Stimulated activated CD8-positive, alpha-beta memory T cell treated with anti-CD3 and anti-CD28 coated beads, Interleukin-4, amount 100 ng/mL, for 48 hours (primary cell): ENCODE data around the gene ZNF630.
"Not testable (repeated sequence)": the region's sequence is repeated elsewhere in the genome, so short reads cannot be mapped to it uniquely, and the experiment has no call there.

Source experiments
- DNase-seq: peaks from one replicate; pipeline ENCODE4 v3.0.0-alpha.2; 2020

The ZNF630 gene

DNA sequence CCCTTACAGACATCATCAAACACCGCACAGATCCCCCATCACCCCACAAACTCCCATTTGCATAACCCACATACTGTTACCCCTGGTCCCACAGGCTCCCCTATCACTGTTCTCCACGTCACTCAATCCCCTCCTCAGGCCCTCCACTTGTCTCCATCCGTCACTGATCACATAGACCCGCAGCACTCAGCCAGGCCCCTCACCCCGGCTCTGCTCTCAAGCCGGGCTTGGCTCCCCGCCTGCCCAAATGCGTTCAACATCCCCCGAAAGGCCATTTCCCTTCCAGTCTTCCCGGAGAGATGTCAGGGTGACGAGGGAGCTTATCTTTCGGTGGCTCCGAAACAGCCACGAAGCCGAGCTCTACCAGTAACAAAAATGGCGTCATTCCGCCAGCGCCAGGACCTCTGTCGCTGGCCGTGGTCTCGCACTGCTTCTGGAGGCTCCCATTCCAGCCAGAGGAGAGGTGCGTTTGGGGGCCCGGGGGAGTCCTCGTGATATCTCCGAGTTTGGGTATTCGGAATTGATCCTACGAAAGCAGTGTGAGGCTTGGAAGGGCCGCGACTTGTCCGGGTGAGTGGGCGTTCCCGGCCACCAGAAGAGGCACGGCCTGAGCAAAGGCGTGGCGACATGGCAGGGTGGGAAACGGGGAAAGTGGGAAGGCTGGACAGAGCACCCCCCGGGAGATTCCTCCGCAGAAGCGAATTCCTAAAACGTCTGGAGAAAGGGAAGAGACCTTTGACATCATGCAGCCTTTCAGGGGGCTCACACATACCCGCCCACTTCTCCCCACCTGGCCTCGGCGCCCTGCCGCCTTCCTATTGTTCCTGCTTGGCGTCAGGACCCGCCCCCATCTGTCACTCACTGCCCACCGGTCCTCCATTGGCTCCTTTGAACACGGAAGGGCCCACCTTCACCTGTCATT is at the start of gene ZNF630:
ZNF630 (minus strand) TSS at position 577 of the 922 bp plus-strand sequence. CDS start 4,754 bp downstream, outside the sequence.
- DNase-seq, result peak; percentile 71

DNA sequence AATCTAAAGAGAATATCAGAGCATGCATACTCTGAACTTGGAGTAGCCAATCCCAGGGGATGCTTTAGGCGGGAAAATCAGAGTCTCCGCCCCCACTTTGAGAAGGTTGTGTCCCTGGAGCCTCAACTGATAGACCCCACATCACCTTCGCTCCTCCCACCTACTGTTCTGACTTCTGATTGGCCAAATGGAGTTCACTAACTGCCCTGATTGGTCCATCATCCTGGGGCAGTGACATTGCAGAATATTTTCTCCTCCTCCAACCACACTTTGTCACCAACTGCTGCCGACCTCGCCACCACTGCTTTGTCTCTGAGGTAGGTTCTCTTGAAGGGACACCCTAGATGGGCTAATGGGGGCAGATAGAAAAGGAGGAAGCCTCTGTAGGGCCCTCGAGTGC is 36.3 kb upstream of the ZNF630 start:
- DNase-seq, result no peak

DNA sequence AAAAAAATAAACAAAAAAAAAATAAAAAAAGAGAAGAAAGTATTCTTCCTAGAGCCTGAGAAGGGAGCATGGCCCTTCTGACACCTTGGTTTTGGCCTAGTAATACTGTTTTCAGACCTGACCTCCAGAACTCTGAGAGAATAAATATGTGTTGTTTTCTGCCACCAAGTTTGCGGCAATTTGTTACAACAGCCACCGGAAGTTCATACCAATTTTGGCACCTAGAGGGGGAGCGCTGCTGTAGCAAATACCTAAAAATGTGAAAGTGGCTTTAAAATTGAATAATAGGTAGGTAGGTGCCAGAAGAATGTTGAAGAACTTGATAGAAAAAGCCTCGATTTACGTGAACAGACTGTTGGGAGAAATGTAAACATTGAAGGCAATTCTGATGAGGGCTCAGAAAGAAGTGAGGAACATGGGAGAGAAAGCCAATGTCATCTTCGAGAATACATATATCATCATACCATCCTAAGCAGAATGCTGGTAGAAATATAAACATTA is 31.5 kb upstream of the ZNF630 start:
- no peak for DNase-seq

DNA sequence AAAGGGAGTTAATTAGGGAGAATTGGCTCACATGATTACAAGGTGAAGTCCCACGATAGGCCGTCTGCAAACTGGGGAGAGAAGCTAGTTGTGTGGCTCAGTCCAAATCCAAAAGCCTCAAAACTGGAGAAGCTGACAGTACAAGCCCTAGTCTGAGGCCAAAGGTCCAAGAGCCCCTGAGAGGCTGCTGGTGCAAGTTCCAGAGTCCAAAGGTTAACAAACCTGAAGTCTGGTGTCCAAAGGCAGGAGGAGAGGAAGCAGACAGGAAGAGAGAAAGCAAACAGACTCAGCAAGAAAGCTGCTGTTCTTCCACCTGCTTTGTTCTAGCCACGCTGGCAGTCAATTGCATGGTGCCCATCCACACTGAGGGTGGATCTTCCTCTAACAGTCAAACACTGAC is 30.0 kb upstream of the ZNF630 start:
- no peak for DNase-seq

DNA sequence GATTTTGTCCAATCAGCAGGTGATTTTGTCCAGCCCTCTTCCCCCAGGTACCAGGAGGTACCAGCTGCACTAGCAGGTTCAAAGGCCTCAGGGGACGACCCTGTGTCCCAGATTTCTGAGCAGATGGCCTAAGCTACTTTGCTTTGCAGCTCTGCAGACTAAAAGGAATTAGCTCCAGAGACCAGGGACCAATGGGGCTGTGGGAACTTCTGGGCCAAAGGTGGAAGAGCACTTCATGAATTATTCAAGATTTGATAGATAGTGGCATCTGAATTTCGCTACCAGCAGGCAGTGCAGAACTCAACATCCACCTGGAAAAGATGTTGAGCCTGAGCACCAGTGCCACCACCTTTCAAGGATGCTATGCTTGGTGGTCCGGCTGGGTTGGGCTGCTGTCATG is 21.1 kb upstream of the ZNF630 start:
- not testable (repeated sequence) for DNase-seq

DNA sequence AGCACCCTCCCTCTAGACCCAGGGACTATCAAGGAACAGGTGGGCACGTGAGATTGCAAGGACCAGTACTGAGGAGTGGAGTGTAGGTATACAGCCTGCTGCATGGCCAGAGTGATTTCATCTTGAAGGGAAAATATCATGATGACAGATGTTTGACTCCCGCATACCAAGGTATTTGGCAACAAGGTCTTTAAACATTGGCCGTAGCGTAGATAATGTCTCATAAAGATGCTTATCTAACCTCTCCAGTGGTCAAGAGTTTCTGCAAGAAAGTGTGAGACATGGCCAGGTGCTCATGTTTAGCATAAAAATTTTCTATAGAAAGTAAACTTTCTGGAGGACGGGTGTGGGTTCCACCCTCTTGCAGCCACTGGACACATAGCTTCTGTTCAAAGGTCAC is 18.7 kb upstream of the ZNF630 start:
- no peak for DNase-seq

DNA sequence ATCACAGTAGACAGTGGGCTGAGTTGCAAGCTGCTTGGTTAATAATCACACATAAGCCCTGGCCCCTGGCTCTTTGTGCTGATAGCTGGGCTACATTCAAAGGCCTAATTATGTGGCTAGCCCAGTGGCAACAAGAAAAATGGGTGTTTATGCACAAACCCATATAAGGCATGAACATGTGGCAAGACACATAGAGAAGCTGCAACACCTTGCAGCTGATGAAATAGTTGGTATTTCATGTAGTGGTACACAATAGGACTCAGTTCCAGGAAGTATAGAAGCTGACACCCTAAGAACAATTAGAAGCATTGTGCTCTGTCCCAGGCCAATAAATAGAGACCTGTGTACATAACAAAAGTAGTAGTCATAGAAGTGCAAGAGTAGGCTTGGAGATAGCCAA is 14.6 kb upstream of the ZNF630 start:
- DNase-seq, result no peak

DNA sequence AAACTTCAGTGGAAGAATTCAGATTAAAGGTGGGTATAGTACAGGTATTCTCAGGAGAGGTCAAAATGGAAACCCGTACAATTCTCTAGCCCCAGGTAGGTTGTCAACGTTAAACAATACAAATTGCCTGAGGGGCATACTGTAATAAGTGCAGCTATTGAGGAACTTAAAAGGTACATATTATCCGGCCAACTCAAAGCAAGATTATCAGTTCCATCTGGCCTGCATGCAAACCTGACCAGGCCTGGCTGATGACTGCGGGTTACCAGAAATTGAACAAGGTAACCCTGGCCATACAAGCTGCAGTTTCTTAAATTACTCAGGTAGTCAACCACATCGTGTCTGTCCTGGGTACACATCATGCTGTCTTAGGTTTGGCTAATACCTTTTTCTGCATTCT is 12.3 kb upstream of the ZNF630 start:
- no peak for DNase-seq

DNA sequence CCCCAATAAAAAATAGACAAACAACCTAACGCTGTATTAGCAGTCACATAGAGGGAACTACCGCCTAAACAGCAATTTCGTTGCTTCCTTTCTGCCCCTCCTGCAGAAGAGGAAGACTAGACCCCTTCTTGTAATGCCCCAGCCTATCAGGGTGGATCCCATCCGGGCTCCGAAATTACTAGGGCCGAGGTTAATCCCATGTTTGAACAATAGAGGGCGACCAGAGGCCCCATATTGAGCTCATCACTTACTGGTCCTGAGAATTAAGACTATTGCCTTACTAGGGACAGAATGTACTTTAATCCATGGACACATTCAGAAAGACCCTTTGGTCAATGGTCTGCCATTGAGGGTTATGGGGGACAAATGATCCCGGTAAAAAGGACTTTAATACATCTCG is 11.8 kb upstream of the ZNF630 start:
- DNase-seq, result peak; percentile 51

DNA sequence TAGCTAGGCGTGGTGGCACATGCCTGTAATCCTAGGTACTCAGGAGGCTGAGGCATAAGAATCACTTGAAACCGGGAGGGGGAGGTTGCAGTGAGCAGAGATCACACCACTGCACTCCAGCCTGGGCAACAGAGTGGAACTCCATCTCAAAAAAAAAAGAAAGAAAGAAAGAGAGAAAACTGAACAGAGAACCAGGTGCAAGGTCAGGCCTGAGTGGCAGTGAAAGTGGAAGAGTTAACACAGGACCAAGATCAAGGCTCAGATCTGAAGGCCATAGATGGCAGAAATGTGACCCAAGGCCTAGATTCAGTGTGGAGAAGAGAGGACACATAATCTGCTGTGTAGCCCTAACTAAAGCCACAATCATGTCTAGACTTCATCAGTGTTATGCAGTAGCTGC is 4.9 kb upstream of the ZNF630 start:
- DNase-seq, result no peak

DNA sequence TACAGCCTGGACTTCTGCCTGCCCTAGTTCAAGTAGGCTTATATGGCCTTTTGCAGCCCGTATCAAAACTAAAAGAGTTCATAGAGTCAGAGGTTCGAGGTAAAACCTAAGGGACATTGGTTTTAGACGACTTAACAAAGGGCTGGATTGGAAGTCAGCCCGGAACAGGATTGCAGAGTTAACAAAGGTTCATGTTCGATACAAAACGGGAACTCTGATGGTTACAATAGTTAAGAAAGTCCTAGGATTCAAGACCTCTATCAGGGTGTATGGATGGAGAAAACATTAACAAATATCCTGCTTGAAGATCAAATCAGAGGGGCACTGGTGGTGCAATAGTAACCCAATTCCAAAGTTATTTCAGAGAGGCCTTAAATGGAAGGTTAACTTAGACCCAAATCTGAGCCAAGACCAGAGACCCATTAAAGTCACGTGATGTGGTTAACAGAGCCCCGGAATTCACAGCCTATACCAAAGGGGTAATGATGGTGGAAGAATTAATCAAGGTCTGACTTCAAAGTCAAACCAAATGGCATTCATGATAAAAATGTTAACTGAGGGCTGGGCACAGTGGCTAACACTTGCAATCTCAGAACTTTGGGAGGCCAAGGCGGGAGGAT is 656 bp upstream of the ZNF630 start:
- no peak for DNase-seq

DNA sequence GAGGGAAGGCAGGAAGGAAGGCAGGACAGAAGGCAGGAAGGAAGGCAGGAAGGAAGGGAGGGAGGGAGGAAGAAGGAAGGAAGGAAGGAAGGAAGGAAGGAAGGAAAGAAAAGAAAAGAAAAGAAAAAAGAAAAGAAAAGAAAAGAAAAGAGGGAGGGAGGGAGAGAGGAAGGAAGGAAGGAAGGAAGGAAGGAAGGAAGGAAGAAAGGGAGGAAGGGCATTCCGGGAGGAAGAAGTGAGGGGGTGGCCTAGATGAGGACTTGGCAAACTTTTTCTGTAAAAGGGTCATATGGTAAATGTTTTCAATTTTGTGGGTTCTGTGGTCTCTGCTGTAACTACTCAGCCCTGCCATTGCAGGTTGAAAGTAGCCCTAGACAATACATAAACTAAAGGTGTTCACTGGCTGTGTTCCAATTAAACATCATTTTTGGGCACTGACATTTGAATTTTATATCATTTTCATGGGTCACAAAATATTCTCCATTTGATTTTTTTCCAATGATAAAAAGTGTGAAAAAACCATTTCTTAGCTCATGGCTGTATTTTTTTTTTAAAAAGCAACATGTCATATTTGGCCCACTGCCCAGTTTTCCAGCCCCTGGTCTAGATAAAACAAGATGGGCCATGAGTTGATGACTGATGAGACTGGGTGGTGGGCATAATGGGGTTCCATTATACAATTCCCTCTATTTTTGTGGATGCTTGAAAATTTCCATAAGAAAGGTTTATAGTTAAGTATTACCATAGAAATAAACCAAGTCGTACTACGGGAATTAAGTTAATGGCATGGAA is 3.1 kb downstream of the ZNF630 start:
- DNase-seq, result no peak

DNA sequence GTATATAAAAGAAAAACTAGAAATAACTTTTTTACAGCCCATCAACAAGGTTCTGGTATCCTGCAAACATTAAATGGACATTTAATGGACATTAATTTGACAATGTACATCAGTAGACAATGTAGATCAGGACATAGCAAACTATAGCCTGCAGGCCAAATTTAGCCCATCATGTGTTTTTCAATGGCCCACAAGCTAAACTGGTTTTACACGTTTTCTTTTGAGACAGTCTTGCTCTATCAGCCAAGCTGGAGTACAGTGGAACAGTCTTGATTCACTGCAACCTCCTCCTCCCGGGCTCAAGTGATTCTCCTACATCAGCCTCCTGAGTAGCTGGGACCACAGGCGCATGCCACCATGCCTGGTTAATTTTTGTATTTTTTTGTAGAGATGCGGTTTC is 7.2 kb downstream of the ZNF630 start:
- no peak for DNase-seq

DNA sequence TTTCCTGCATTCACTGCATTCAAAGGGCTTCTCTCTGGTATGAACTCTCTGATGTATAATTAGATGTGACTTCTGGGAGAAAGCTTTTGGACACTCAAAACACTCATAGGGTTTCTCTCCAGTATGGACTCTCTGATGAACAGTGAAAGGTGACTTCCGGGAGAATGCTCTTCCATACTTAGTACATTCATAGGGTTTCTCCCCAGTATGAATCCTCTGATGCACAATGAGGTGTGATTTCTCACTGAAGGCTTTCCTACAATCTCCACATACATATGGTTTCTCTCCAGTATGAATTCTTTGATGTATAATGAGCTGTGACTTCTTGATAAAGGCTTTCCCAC is 12.2 kb downstream of the ZNF630 start:
- DNase-seq, result no peak

DNA sequence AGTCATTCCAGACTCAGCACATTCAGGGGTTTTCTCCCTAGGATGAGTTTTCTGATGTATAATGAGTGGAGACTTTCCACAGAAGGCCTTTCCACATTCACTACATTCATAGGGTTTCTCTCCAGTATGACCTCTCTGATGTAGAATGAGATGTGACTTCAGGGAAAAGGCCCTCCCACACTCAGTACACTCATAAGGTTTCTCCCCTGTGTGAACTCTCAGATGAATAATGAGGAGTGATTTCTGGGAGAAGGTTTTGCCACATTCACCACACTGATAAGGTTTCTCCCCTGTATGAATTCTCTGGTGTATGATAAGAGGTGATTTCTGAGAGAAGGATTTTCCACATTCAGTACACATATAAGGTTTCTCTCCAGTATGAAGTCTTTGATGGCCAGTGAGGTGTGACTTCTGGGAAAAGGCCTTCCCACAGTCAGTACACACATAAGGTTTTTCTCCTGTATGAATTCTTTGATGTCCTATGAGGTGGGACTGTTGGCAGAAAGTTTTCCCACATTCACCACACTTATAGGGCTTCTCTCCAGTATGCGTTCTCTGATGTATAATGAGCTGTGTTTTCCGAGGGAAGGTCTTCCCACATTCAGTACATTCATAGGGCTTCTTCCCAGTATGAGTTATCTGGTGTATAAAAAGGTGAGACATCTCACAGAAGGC is 12.7 kb downstream of the ZNF630 start:
- DNase-seq, result no peak

DNA sequence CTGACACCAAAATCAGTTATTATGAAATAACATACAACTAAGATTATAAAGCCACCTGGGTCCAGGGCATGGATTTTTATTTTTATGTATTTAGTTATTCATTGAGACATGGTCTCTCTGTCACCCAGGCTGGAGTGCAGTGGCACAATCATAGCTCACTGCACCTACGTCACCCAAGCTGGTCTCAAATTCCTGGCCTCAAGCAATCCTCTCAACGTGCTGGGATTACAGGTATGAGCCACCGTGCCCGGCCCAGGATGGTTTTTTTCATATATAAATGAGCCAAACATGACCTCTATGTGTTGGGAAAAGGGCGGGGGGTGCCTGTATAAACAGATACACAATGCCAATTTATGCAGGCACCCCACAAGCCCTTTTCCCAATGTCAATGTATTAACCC is 24.6 kb downstream of the ZNF630 start:
- DNase-seq, result no peak

DNA sequence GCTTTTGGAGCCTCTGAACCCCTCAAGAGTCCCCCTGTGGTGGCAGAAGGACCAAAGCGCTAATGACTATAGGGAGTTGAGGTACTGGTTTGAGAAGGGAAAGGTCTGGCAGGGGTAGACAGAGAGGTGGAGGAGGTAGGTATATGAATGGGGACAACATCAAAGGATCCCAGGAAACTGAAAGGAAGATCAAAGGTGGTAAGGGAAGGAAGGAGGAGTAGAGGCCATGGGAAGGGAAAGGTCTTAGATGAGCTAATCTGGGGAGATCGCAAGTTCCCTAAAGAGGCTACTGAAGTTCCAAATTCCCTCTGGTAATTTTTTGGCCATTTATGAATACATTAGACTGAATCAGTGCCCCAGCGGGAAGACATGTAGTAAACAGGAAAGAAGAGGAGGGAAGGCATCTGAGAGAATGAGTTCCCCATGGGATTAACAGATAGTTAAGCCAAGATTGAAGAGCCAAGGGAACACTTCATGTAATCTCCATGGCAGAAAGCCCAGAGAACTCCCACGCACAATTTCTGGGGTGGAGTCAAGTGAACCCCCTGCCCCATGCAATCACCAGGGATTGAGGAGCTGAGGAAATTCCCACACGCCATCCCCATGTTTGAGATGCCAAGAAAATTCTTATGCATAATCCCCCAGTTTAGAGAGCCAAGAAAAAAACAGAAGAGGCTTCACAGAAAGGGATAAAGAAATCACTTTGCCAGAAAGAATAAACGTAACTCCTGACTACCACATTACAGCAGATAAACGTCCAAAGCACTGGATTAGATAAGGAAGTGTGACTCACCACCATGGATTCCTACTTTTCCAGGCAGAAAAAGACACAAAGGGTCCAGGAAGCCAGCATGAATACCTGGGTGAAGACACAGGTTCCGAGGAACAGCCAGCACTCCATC is 25.8 kb downstream of the ZNF630 start:
- no peak for DNase-seq

DNA sequence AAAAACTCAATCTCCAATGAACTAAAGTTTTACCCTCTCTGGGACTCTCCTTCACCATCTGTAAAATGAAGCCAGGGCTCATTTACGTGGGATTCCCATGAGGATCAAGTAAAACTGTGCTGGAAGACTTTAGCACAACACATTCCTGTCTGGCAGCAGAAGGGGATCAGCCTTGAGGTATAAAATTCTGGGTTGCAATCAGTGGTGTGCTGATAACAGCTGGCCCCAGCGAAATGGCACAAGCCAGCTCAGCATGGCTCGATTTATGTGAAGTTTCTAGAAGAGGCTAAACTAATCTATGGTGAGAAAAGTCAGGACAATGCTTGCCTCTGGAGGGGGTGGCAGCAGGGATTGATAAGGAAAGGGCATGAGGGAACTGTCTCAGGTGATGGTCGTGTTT is 28.4 kb downstream of the ZNF630 start:
- no peak for DNase-seq

DNA sequence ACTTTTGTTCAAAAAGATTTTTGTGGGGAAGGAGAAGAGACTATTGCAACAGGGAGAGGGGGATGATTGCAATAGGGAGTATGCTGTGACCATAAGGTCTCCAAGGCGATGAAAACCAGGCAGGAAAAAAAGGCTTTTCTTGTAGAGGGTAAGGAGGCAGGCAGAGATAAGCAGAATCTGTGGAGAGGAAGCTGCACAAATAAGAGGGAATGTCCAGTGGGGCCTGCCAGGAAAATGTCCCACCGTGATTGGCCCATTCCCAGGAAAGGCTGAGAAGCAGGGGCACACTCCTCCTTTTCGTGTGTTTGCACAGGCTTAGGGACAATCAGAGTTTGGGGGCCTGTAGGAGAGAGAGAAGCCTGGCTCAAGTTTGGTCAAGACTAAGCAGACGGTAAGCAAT is 35.5 kb downstream of the ZNF630 start:
- no peak for DNase-seq

DNA sequence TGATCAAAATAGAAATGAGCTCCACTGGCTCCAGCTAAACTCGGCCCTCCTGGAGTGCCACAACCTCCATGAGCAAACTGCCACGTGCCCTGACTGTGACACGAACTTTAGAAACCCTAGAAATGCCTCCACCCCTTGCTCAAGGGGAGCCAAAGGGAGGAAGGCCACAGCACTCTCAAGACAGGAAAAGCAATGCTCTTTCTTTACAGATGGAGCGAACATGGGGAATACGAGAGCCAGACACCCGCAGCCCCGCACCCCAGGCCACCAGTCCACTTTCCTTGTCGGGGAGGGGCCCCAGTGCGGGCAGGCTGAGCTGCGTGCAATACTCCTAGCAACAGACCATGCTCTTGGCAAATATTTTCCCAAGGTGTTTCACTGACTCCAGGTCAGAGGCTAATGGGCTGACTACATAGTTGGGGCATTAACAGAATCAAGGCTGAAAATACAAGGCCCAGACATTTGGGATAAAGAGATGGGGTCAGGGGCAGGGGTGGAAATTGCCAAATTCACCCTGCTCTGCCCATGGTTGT is 40.7 kb downstream of the ZNF630 start:
- not testable (repeated sequence) for DNase-seq

DNA sequence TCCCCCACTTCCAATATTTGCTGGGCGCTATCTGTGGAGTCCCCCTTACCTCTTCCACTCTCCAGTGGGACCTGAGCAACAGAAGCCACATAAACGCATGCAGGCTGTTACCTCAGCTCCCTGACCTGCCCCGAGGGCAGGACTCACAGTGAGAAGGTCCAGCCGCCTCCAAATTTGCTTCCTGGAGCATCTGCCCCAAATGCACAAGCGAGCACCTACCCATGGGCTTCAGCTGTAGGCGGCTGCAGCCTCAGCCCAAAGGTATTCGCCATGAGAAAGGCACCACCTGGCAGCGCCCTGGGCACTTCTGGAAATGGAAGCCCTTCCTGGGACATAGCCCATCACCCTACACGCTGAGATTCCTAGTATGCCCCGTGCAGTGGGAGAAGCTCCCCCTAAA is 41.2 kb downstream of the ZNF630 start:
- no peak for DNase-seq

DNA sequence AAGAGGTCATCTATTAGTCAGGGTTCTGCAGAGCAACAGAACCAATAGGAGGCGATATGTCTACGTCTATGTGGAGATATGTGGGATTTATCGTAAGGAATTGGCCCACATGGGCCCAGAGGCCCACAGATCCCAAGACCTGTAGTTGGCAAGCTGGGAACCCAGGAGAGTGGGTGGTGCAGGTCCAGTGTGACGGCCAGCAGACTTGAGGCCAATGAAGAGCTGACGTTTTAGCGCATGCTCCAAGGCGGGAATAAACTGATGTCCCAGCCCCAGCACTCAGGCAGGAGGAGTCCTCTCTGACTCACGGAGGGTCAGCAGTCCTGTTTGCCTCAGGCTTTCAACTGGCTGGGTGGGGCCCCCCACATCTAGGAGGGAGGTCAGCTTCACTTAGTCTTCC is 43.3 kb downstream of the ZNF630 start:
- no peak for DNase-seq
